Endothelial cell of umbilical vein (primary cell): ENCODE measurements around the gene SNAI3. TPM values are rescaled to one million over a fixed set of nuclear protein-coding genes. Genes with fewer than 3 reads are reported as not detected.

ENCODE experiments used
- BruUV-seq: library from RNA; stranded (reverse); fragments of 400-500 nt; replicated peaks from 2 replicates; lab custom pipeline; 2021; lab: Mats Ljungman, UMichigan
- CTCF ChIA-PET: fragments of 300-600, 350-600 bp; sonication (Branson Sonifier 250); formaldehyde crosslinking; loops from one replicate; lab custom pipeline; 2021; ENCODE audit warnings: antibody characterized with exemption, inconsistent platforms; lab: Charles Lee
- POLR2A ChIA-PET: fragments of 300-600, 350-600 bp; sonication (Branson Sonifier 250); formaldehyde crosslinking; loops from one replicate; lab custom pipeline; 2021; ENCODE audit warnings: antibody characterized with exemption, inconsistent platforms; lab: Charles Lee
- DNase-seq: peaks from one replicate; pipeline ENCODE4 v3.0.0-alpha.2; 2011; ENCODE audit warnings: low read depth, low spot score
- FAIRE-seq: peaks from 2 replicates; lab custom pipeline; 2011; peaks lifted over from hg19 to GRCh38; lab: Jason Lieb, UNC
- H2AFZ ChIP-seq: 2 replicates; pipeline ENCODE4 v1.6.0; 2012; ENCODE audit warnings: low read depth, low read length, control low read depth, inconsistent platforms
- H3K27ac ChIP-seq: 2 replicates; pipeline ENCODE4 v1.5.1; 2011; ENCODE audit warnings: low read depth, mild to moderate bottlenecking, control low read depth, low read length, moderate library complexity; ENCODE audit not compliant: insufficient read depth
- H3K27me3 ChIP-seq, 2 experiments: 2 replicates each; pipeline versions ENCODE4 v1.6.0 to v1.6.1; 2011; ENCODE audit warnings: low read length in 2 of 2, mixed read lengths in 1 of 2; ENCODE audit not compliant: control insufficient read depth in 2 of 2, insufficient read depth in 2 of 2
- H3K36me3 ChIP-seq, 2 experiments: 2 replicates in 1 of 2; 3 replicates in 1 of 2; pipeline ENCODE4 v1.5.1; 2011; ENCODE audit warnings: low read length in 2 of 2, mild to moderate bottlenecking in 1 of 2, moderate library complexity in 1 of 2; ENCODE audit not compliant: control insufficient read depth in 2 of 2, insufficient read depth in 2 of 2; ENCODE audit errors: extremely low read depth in 1 of 2
- H3K4me1 ChIP-seq: 3 replicates; pipeline ENCODE4 v1.5.1; 2011; ENCODE audit warnings: mild to moderate bottlenecking, low read length; ENCODE audit not compliant: control insufficient read depth, insufficient read depth; ENCODE audit errors: extremely low read depth
- H3K4me2 ChIP-seq: 2 replicates; pipeline ENCODE4 v1.6.1; 2011; ENCODE audit warnings: low read length, control low read depth, mixed read lengths; ENCODE audit not compliant: insufficient read depth
- H3K4me3 ChIP-seq, 3 experiments: fragments of 200-600 bp in 1 of 3; sonication (generic), shearing (Covaris generic) in 1 of 3; replicated peaks in 1 of 3; 2 replicates each; pipeline ENCODE4 v1.5.1; 2011 to 2016; ENCODE audit warnings: control low read depth in 3 of 3, low read length in 3 of 3, mild to moderate bottlenecking in 2 of 3, inconsistent platforms in 1 of 3, low read depth in 1 of 3, moderate library complexity in 1 of 3; ENCODE audit not compliant: insufficient read depth in 1 of 3
- H3K79me2 ChIP-seq: 2 replicates; pipeline ENCODE4 v1.6.0; 2012; ENCODE audit warnings: low read length, inconsistent platforms; ENCODE audit not compliant: control insufficient read depth, insufficient read depth
- H3K9ac ChIP-seq: replicated peaks from 2 replicates; pipeline ENCODE3; 2011; ENCODE audit warnings: low read length, control low read depth; ENCODE audit not compliant: insufficient read depth; ENCODE audit errors: extremely low read depth
- H3K9me1 ChIP-seq: replicated peaks from 3 replicates; pipeline ENCODE4 v1.6.0; 2011; ENCODE audit warnings: mild to moderate bottlenecking, low read length; ENCODE audit not compliant: control insufficient read depth, insufficient read depth; ENCODE audit errors: extremely low read depth
- H3K9me3 ChIP-seq: replicated peaks from 2 replicates; pipeline ENCODE4 v1.5.1; 2012; ENCODE audit warnings: low read length, inconsistent platforms; ENCODE audit not compliant: control insufficient read depth, insufficient read depth
- H4K20me1 ChIP-seq: replicated peaks from 2 replicates; pipeline ENCODE3; 2011; ENCODE audit warnings: mild to moderate bottlenecking, low read length; ENCODE audit not compliant: control insufficient read depth, insufficient read depth; ENCODE audit errors: extremely low read depth
- EZH2 ChIP-seq: IDR thresholded peaks from 2 replicates; pipeline ENCODE4 v1.6.1; 2012; ENCODE audit warnings: borderline replicate concordance, low read depth, mild to moderate bottlenecking, moderate library complexity, low read length, inconsistent platforms; ENCODE audit not compliant: severe bottlenecking
- FOS ChIP-seq: IDR thresholded peaks from 2 replicates; pipeline ENCODE4 v1.6.1; 2011; ENCODE audit warnings: mild to moderate bottlenecking, low read length, moderate library complexity, borderline replicate concordance; ENCODE audit not compliant: insufficient read depth
- GATA2 ChIP-seq: IDR thresholded peaks from 2 replicates; pipeline ENCODE4 v1.7.0; 2011; ENCODE audit warnings: low read depth, mild to moderate bottlenecking, moderate library complexity, mixed read lengths, low read length; ENCODE audit not compliant: insufficient read length, insufficient read depth
- JUN ChIP-seq: IDR thresholded peaks from 2 replicates; pipeline ENCODE4 v1.6.1; 2011; ENCODE audit warnings: borderline replicate concordance, low read depth; ENCODE audit not compliant: insufficient read length, insufficient read depth
- POLR2A ChIP-seq: IDR thresholded peaks from 2 replicates; pipeline ENCODE4 v1.6.1; 2012; ENCODE audit warnings: low read depth, mild to moderate bottlenecking, control low read depth, low read length
- dilution Hi-C: fragments of 300-500 bp; cut with MboI; formaldehyde crosslinking; loops from one replicate; pipeline ENCODE4 v1.15.0; 2019; ENCODE audit warnings: low sequenced_read_pairs; ENCODE audit not compliant: extremely low pct_ligation_motif_present
- intact Hi-C: fragments of 100-400 bp; cut with micrococcal nuclease; formaldehyde crosslinking; loops from one replicate; pipeline ENCODE4 v1.10.0; 2022
- polyA plus RNA-seq, 4 experiments: library from polyadenylated mRNA; depleted of rRNA in 3 of 4; stranded (reverse) in 3 of 4; unstranded in 1 of 4; fragments of >200 nt; gene quantifications; 2 replicates each; pipeline versions ENCODE4 v1.2.1 to v1.2.3, GENCODE V29; 2011 to 2012; ENCODE audit warnings: missing spikeins in 1 of 4
- total RNA-seq: library from RNA; stranded (reverse); gene quantifications from 2 replicates; pipeline ENCODE4 v1.2.3, GENCODE V29; 2021
- TF ChIP-seq, protein P1 (sequence below): IDR thresholded peaks from 2 replicates; pipeline ENCODE4 v1.6.1; 2011; ENCODE audit not compliant: insufficient read depth, insufficient read length
- TF ChIP-seq, protein P2 (sequence below), 2 donors: IDR thresholded peaks; 1 replicate in 1 of 2; 2 replicates in 1 of 2; pipeline ENCODE4 v1.5.1; 2011; ENCODE audit warnings: low read length in 2 of 2, mild to moderate bottlenecking in 2 of 2, moderate library complexity in 2 of 2, control low read depth in 1 of 2, inconsistent platforms in 1 of 2, low read depth in 1 of 2; ENCODE audit not compliant: insufficient read depth in 1 of 2; ENCODE audit errors: extremely low read depth in 1 of 2

SNAI3 gene
- total and polyA plus RNA-seq, 2 donors (not counting 3 experiments of a cell fraction or from before 2014, with no cell fraction given), result 0.30 to 0.31 TPM

DNA sequence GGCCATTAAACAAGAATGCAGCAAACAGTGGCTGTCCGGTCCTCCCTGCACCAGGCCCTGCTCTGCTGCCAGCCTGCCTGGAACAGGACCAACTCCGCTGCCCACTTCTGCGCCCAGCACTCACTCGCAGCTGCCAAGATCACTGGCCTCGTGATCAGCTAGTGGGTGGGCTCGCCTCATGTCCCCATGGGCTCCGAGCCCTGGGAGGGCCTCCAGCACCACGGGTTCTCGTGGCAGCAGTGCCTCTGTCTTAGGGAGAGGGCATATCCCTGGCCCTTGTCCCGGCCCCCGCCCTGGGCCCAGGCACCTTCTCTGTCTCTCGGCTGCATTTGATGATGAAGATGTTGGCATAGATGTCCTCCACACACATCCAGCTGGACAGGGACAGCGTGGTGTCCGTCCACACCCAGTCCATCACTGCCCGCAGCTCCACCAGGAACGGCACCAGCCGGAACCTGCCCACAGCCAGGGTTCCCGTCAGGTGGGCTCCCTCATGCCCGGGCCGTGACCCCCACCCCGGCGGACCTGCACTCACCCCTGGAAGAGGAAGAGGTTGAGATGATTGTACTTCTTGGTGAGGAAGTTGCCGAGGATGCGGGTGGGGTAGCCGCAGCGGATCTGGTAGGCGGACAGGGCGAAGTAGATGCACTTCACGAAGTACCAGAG is 33.1 kb upstream of the SNAI3 start:
- no peaks in the 10 kb centered on the region for H3K27me3 ChIP-seq
- no peak for FAIRE-seq
- H4K20me1 ChIP-seq, result no peaks in the 10 kb centered on the region
- H3K4me1 ChIP-seq, result no peaks in the 10 kb centered on the region
- dilution Hi-C loops, result no loop called here
- H3K4me3 ChIP-seq, result no peak overlapping the region
- no peak overlapping the region for H3K27ac ChIP-seq
- H3K4me2 ChIP-seq, result no peak overlapping the region
- ChIA-PET CTCF (interaction anchor here (2.1 to 4.1 kb wide), 2 partner anchors 17 to 18 kb away, joined by 11 to 19 read pairs; no protein-coding TSS in a partner anchor), POLR2A (no interaction called here)
- intact Hi-C loops, result no loop called here
- no peak overlapping the region for H3K9ac ChIP-seq
- H3K9me3 ChIP-seq, result no peaks in the 10 kb centered on the region
- no peak for DNase-seq
- H2AFZ ChIP-seq, result no peak overlapping the region
- no peaks in the 10 kb centered on the region for H3K79me2 ChIP-seq
- TF ChIP-seq FOS (no peak), POLR2A (no peak), GATA2 (no peak), JUN (no peak)
- TF ChIP-seq, protein P1, sequence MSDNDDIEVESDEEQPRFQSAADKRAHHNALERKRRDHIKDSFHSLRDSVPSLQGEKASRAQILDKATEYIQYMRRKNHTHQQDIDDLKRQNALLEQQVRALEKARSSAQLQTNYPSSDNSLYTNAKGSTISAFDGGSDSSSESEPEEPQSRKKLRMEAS, result no peak
- no peaks in the 10 kb centered on the region for H3K9me1 ChIP-seq
- BruUV-seq, result no TSS peak
- H3K36me3 ChIP-seq, result peaks cover 23 to 82% of the 10 kb centered on the region in 2 experiments

DNA sequence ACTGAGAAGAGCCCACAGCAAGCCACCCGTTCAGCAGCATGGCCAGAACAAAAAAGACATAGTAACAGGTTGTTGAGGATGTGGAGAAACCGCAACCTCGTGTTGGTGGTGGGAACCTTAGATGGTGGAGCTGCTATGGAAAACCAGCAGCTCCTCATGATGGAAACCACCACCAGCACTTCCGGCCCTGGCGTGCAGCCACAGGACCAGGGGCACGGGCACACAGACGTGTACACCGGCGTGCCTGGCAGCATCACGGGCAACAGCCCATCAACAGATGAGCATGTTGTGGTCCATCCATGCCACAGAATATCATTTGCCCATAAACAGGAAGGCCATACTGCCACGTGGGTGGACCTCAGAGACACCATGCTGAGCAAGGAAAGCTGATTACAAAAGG is 31.9 kb upstream of the SNAI3 start:
- POLR2A ChIA-PET, result no interaction called here
- CTCF ChIA-PET, result interaction anchor here (2.1 kb wide), 1 partner anchor 19 kb away, joined by 11 read pairs; no protein-coding TSS in a partner anchor
- no peak overlapping the region for H3K9ac ChIP-seq
- TF ChIP-seq, protein P2, sequence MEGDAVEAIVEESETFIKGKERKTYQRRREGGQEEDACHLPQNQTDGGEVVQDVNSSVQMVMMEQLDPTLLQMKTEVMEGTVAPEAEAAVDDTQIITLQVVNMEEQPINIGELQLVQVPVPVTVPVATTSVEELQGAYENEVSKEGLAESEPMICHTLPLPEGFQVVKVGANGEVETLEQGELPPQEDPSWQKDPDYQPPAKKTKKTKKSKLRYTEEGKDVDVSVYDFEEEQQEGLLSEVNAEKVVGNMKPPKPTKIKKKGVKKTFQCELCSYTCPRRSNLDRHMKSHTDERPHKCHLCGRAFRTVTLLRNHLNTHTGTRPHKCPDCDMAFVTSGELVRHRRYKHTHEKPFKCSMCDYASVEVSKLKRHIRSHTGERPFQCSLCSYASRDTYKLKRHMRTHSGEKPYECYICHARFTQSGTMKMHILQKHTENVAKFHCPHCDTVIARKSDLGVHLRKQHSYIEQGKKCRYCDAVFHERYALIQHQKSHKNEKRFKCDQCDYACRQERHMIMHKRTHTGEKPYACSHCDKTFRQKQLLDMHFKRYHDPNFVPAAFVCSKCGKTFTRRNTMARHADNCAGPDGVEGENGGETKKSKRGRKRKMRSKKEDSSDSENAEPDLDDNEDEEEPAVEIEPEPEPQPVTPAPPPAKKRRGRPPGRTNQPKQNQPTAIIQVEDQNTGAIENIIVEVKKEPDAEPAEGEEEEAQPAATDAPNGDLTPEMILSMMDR (IDR thresholded peaks at IDR 0.05; ENCODE audit: extremely low read depth in 1 of 2, insufficient read depth in 1 of 2, low read depth in 1 of 2, low read length in 2 of 2), result no peak
- TF ChIP-seq POLR2A (no peak), JUN (no peak), FOS (no peak), EZH2 (no peak)
- H3K27me3 ChIP-seq, result no peaks in the 10 kb centered on the region
- intact Hi-C loops, result no loop called here
- H3K9me3 ChIP-seq, result no peaks in the 10 kb centered on the region
- no peak overlapping the region for H3K4me2 ChIP-seq
- FAIRE-seq (no peak), DNase-seq (no peak)
- no peak overlapping the region for H3K4me3 ChIP-seq
- H3K79me2 ChIP-seq, result peaks cover 2% of the 10 kb centered on the region
- no peaks in the 10 kb centered on the region for H3K9me1 ChIP-seq
- dilution Hi-C loops, result no loop called here
- H3K27ac ChIP-seq, result no peak overlapping the region
- H3K4me1 ChIP-seq, result no peaks in the 10 kb centered on the region
- no TSS peak for BruUV-seq
- H2AFZ ChIP-seq, result no peak overlapping the region
- H4K20me1 ChIP-seq, result no peaks in the 10 kb centered on the region
- H3K36me3 ChIP-seq, result peaks cover 22 to 82% of the 10 kb centered on the region in 2 experiments
